Stimulated activated CD8-positive, alpha-beta memory T cell treated with anti-CD3 and anti-CD28 coated beads, Interleukin-2, amount 100 ng/mL, for 1 hour (primary cell): ENCODE measurements around the gene GEMIN7.

Source experiments
- DNase-seq, 2 donors: peaks; one replicate each; pipeline ENCODE4 v3.0.0-alpha.2; 2020; ENCODE audit warnings: low read depth in 2 of 2

Gene GEMIN7

GRCh38 chr19:45128806-45129205 is 49.7 kb downstream of the GEMIN7 start:
- DNase-seq = no peak

DNA sequence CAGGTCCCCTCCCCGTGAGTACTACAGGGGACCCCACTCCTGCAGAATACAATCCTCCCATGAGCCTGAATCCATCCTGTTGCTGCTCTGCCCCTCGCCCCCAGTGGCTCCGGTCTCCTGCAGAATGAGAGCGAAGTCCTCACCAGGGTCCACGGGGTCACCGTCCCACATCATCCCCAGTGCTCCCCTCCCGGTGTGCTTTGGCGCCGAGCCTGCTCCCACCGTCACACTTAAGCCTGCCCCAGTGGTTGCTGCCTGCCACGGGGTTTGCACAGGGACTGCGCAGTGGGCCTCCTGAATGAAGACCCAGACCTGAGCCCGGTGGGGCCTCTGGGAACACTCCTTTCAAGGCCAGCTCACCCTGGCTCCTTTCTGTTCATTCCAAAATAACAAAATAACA is 51.2 kb downstream of the GEMIN7 start:
- no peak for DNase-seq

DNA sequence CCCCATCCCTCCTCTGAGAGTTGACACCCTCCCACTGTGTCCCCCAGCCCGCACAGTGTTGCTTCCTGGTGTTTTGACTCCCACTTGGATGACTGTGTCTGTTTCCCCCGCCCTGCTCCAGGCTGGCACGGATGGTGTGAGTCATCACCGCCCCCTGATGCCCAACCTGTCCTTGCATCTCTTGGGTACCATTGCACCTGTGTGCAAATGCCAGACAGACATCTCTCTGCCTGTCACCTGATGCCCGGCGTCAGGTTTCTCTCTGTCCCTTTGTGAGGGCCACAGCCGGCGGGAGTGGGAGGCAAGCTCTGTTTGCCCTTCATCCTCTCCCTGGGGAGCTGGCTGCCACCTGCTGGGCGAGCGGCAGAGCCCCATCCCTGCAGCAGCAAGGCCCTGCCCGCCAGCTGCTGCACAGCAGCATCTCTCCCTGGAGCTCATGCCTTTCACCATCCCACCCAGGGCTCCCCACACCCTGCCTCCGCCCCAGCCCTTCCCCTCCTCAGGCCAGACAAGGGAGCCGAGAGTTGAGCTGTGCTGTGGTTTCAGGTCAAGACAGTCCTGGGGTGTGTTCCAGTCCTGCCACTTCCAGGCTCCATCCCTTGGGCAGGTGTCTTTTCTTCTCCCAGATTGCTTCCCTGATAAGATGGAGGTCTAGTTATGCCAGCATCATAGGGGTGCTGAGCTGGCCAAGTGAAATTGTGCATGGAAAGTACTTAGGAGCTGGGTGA is 52.0 kb downstream of the GEMIN7 start:
- DNase-seq = no peak

DNA sequence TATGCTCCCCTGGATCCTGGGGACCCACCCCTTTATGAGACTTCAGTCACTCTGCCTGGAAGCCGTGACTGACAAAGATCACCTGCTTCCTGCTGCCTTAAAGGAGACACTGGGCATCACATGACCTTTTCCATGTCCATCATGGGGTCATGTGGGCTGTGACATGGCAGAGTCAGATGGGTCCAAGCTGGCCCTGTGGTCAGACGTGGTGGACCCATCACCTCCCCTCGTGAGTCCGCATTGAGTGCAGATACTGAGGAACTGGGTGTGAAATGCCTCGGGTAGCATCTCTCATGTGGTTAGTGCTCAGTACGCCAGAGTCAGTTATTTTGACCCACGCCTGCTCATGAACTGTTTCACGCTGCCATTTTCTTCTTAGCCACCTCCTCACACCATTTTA is 54.6 kb downstream of the GEMIN7 start:
- no peak for DNase-seq

DNA sequence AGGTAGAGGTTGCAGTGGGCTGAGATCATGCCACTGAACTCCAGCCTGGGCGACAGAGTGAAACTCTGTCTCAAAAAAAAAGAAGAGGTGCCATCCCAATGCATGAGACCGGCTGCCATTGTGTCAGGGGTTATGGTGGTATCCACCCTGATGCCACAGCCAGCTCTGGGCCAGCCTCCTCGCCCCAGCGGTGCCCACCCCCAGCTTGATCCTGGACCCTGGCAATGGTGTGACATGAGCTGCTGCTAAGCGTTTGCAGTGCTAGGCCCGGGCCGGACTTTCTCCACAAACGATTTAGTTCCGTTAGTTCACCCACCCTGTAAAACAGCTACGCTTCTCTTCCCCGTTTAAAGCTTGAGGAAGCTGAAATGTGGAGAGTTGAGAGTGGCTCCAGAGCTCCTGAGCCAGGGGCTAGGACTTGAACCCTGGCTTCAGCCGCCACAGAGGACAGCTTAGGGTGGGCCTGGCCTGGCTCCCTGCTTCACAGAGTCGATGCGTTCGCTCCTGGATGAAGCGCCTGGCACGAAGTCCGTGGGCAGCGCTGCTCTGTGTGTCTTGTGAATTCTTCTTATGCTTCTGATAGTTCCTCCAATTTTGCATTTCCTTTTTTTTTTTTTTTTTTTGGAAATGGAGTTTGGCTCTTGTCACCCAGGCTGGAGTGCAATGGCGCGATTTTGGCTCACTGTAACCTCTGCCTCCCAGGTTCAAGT is 56.3 kb downstream of the GEMIN7 start:
- DNase-seq = no peak

- DNase-seq = no peak
Observed at GRCh38 chr19:45136507-45137178, 57.6 kb downstream of the GEMIN7 start.

DNA sequence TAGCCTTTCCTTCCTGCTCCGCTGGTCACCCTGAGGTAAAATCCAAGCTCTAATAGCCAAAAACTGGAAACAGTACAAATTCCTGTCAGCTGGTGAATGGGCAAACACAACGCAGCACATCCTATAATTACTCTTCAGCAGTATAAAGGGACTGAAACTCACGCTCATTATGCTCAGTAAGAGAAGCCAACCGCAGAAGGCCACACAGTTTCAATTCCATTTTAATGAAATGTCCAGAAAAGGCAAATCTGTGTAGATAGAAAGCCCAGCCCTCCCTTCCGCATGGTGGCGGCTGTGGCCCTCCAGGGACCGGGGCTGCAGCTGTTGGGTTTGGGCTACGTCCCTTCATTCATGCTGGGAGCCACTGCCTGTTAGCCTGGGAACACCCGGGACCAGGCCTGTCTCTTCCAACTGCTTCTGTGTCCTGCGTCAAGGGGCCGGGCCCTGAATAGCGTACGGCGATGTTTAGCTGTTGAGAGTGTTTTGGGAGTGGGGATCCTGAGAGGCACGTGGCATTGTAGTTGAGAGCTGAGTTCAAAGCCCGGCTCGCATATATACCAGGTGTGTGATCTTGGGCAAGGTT is 58.2 kb downstream of the GEMIN7 start:
- no peak for DNase-seq

- no peak for DNase-seq
Observed at GRCh38 chr19:45138303-45138751, 59.3 kb downstream of the GEMIN7 start.

GRCh38 chr19:45139286-45140143 is 60.5 kb downstream of the GEMIN7 start:
- no peak for DNase-seq

DNA sequence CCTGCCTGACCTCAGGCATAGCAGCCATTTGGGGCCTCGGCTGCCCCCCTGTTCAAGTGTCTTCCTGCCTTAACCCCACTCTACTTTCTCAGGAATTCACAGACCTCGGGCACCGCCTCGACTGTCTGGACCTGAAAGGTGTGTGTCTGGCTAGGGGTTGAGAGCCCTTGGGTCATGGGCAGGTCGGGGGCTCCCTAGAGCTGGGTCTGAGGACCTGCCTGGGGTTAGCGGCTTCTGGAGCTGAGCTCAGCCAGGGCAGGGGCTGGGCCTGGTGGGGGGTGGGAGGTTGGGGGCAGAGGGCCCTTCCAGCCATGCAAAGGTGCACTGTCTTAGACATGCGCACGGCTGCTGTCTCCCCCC is 61.1 kb downstream of the GEMIN7 start:
- no peak for DNase-seq

DNA sequence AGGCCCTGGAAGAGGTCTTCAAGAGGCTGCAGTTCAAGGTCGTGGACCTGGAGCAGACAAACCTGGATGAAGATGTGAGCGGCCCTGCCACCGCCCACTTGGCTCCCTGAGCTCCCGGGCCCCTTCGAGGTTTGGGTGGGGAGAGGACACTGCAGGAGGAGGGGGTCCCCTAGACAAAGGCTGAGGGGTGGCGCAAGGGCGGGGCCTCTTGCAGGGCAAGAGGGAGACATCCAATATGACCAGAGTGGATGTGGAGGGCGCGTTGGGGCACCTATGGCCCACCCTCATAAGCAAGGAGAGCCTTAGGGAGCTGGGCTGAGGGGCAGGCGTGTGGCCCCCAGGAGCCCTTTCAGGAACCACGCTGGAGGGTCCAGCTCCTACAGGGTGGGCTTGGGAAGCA is 61.5 kb downstream of the GEMIN7 start:
- no peak for DNase-seq
